NCI-H1436 treated with DMSO at 0.1 percent for 48 hours (cell line): ENCODE measurements around the gene TMEM182.
A peak's percentile ranks its signal among the peaks of the same experiment; 100 is the strongest.

Source experiments
- DNase-seq: peaks from one replicate; lab custom pipeline; 2025; lab: John Stamatoyannopoulos, UW

TMEM182 gene

DNA sequence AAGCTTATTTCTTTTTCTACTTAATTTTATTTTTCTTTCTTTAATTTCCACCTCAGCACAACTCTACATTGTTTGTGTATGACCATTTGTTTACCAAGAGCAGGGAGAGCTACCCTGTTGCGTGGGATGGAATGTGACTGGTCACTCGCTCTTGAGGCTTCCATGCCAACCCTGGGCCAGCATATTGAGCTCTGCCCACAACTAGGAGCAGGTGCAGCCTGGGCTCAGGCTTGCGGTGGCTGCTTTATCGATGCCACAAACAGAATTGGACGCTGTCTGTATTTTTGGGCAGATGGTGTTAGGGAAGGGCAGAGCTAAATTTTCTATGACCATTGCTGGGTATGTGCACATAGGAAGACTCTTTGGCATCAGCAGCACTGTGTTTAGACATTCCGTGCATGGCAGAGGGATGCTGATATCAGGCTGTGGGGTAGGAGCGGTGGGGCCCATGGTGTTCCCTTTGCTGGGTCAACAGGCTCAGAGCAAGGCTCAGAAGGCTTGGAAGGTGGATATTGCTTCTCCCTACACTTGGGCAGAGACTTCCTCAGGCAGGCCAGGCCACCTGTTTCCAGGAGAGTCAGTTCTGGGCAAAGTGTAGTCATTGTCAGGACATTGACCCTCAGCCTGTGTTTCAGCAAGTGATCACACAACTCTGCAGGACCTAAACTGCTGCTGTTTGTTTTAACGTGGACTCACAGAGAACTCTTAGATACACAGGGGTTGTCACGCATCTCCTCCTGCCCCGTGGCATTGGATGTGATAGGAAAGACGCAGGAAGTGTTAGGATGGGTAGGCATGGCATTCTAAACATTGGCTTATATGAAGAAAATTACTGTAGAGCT, 40.2 kb downstream of the TMEM182 start:
- DNase-seq, result no peak

DNA sequence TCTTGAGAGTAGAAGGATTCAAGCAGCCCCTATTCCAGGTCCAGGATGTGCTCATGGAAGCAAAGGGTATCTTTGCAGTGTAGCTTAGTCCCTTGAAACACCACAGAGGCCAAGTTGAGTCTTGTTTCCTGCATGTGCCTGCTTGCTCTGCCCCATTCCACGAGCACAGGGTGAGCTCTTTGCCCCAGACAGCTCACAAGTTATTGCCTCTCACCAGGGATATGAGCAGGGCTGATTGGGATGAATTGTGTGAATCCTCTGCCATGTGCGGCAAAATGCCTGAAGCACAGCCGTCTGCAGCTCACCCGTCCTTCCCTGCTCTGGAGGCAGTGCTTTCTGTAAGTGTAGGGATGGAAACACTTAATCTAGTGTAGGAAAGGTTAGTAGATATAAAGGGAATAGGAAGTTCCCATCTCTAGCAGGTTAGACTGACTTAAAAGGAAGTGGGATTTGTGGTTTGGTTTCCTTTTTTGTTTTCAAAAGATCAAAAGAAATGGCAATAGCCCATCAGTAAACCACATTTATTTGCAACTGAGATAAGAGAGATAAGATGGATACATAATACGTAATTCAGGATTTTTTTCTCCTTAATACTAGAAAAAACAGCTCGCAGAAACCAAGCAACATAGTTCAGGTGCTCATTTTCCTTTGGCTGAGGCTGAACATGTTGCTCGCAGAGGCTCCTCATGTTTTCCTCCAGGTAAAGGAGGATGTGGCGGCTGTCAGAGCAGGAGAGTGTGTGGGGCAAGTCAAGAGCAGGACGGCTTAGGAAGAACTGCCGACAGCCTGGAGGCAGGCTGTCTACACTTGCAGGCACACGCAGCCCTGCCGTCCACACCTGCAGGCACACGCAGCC, 41.4 kb downstream of the TMEM182 start:
- no peak for DNase-seq

DNA sequence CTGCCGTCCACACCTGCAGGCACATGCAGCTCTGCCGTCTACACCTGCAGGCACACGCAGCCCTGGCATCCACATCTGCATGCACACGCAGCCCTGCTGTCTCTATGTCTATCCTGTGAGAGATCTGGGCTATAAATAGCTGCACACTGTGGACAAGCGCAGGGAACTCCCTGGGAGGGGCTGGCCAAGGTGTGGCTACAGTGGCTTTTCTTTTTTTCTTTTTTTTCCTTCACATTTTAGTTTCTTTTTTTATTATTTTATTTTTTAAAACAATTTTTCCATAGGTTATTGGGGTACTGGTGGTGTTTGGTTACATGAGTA, 42.0 kb downstream of the TMEM182 start:
- DNase-seq, result no peak

DNA sequence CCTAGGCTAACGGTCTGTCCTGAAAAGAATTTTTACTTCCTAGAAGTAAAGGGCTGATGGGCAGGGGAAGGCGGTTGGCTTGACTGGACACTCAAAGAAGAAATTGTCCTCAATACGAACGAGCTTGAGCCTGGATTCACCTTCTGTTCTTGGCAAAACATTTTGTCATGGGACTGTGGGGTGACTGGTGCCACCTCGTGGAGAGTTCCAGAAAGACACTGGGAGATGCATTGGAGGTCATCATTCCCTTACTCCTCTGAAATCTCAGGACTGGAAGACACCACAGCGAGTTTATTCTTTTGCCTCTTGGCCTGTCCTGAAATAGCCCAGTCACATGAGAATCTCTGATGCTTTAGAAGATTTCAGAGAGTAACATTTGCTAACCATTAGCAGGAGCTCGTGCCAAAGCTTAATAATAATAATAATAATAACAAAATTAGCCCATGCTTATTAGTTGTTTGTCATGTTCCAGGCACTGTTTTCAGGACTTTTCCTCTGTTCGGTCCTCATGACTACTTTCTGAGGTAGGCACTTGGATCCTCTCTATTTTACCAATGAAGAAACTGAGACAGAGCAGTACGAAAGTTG, 44.5 kb downstream of the TMEM182 start:
- no peak for DNase-seq

DNA sequence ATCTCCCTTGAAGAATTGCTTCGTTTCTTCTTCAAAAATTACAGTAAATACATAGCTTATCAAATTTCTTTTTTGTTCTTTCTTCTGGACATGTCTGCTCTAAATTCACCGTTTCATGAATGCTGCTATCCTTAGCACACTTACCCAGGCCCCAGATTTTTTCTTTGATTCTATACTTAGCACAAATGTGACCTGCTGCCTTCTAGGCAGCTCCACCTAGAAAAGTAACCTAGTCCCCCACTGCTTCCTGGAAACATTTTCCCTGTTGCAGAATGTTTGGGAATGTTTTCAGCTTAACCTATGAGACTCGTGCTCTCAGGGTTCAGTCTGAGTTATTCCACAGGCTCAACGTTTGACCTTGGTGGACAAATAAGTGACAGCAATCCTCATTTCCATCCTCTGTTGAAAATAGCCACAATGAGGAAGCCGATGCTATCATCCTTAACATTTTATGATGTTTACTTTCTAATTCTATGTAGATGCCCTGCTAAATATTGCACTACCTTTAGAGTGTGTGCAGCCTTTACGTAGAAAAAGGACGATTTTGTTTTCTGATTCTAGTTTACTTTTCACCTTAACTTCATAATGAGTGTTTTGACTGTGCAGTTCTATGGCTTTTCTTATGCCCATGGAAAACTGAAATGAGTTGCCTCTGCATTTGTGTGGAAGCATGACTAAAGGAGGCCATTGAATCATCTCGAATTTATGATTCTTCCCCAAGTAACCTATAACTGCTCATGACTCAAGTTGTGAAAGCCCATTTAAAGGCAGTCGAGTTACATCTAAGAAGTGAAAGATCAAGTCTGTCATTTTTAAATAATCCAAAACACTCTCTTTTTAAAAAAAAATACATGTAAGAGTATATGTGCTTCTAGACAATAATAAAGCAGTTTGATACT, 47.7 kb downstream of the TMEM182 start:
- DNase-seq, result no peak

DNA sequence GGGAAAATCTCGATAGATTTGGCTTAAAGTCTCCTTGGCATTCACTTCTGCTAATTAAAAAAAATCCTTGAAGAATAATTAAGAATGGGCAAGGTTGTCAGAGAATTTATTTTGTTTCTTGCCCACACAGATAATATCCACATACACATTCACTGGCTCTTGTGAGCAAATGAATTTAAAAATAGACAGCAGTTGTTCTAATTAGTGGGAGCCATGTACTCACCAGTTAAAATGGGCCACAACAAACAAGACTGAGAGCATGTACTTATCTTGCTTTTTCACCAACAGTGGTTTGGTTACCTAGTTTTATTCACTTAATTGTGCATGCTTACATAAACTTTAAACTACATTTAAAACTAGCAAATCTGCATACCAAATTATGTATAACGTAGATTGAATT, 53.5 kb downstream of the TMEM182 start:
- no peak for DNase-seq

DNA sequence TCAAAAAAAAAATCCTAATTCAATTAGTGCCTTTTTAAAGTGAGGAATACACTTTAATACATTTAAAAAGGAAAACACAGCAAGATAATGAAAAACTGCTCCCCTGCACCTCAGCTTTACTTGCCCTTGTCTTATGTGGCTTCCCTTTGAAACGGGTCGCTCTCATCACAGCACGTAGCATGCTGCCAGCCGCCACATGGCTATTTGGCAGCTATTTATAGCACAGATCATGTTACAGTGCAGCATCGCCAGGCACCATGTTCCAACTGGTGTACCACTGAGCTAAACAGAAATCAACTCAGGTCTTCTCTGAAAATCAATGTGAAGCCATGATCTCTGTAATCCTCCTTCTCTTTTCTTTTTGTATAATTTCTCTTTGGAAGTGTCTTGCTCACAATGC, 65.1 kb downstream of the TMEM182 start:
- peak; percentile 33 for DNase-seq

DNA sequence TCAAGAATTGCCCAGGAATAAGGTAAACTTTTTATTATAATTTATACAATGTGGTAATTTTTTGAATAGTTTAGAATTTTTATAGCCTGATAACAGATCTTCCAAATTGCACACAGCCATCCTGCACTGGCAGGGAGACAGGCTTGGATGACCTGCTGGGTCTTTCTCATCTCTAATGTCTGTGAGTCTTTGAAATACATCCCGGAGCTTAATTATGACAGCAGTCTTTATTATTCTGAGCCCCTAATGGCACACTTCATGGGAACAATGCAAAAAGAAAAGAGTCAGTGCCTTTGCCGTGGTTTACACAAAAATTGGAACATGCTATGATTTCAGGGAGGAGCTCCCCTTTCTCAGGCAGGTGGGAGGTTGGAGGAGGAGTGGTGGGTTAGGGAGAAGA, 71.0 kb downstream of the TMEM182 start:
- DNase-seq, result no peak

DNA sequence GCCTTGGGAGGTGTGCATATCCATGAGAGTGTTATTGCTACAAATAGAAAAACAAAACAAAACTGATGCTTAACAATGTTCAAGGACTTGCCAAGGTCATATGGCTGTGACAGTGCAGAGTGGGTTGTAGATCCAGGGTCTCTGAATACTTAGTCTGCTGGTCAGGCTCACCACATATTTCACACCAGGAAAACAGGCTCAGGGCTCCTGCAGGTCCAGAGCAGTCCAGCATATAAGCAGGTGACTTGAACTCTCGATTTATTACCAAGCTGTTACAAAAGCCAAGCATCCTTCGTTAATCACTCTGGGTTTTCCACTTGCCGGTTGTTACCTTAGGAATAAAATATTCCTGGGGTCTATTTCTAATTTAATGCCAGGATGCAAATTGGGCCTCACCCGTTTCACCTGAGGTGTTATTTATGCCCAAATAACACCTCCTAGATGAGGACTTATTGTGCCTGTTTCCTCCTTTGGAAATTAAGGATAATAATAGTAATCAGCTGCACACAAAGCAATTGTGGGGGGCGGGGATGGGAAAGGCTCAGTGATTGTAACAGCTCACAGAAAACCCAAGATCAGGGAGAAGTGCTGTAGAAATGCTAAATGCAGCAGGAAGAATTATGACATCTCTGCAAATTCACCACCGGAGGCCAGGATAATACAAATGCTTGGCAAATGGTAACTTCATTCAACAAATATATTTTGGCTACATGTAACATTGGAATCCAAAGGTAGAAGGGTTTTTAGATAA, 72.9 kb downstream of the TMEM182 start:
- no peak for DNase-seq

- DNase-seq, result no peak
Observed at GRCh38 chr2:102837626-102838198, 75.9 kb downstream of the TMEM182 start.

- no peak for DNase-seq
Observed at GRCh38 chr2:102839668-102840388, 78.0 kb downstream of the TMEM182 start.

- DNase-seq, result no peak
Observed at GRCh38 chr2:102841107-102841840, 79.4 kb downstream of the TMEM182 start.

GRCh38 chr2:102843764-102844443, 82.1 kb downstream of the TMEM182 start:
- no peak for DNase-seq

DNA sequence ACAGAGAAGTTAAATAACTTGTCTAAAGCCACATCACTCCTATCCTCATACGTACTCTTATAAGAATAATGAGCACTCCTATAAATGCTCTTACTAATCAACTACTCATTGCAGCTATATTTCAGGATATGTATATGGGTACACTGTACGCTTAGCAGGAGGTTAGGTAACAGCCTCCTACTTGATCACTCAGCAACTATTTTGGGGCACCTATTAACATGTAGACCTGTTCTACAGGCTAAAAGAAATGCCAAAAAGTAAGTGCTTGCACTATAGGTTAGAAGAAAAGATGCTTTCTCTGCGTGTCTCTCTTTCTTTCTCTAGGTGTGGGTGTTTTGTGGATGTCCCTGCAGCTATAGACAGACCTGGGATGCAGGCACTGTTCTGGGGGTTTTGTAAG, 83.1 kb downstream of the TMEM182 start:
- no peak for DNase-seq

DNA sequence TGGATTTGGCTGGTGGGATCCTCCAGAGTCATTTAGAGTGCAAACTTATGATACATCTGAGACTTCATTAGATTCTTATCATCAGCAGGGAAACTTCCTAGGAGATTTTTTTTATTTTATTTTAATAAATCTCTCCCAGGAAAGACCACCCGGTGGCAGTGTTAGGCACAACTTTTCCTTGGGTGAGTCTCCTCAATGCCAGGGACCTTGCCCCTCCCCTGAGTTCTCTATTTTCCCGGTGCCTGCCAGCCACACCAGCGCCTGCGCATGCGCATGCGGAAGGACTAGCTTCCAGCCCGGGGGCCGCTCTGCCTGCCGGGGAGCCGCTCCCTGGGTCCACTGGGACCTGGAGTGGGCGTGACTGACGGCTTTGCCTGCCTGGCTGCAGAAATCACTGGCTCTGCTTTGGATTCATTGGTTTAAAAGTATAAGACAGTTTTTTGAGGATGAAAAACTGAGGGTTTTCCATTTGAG, 86.6 kb downstream of the TMEM182 start:
- DNase-seq, result peak; percentile 71

- no peak for DNase-seq
Observed at GRCh38 chr2:102850888-102851287, 89.1 kb downstream of the TMEM182 start.

DNA sequence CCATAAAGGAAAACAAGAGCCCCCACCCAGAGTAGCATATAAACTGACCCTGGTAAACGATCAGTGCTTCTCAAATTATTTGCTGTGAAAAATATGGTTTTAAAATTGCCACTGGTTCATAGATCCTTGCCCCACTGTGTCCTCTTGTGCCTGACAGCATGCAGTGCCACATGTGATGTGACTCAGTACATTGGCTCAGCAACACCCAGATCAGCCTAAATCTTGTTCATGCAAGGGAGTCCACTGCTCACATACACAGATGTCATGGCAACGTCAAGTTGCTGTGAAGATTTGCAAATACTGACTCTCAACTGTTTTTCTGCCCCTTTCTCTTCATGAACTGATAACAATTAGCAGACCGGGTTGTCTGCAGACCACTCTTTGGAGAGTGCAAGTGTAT, 91.0 kb downstream of the TMEM182 start:
- no peak for DNase-seq
